ENCODE results near the gene GLB1L. TPM values are rescaled to one million over a fixed set of nuclear protein-coding genes. Genes with fewer than 3 reads are reported as not detected.
A peak's percentile ranks its signal among the peaks of the same experiment; 100 is the strongest.

The GLB1L gene
- total RNA-seq, 4 donors from 2014 or later: 2.5 to 9.8 (median 5.4) TPM

DNA sequence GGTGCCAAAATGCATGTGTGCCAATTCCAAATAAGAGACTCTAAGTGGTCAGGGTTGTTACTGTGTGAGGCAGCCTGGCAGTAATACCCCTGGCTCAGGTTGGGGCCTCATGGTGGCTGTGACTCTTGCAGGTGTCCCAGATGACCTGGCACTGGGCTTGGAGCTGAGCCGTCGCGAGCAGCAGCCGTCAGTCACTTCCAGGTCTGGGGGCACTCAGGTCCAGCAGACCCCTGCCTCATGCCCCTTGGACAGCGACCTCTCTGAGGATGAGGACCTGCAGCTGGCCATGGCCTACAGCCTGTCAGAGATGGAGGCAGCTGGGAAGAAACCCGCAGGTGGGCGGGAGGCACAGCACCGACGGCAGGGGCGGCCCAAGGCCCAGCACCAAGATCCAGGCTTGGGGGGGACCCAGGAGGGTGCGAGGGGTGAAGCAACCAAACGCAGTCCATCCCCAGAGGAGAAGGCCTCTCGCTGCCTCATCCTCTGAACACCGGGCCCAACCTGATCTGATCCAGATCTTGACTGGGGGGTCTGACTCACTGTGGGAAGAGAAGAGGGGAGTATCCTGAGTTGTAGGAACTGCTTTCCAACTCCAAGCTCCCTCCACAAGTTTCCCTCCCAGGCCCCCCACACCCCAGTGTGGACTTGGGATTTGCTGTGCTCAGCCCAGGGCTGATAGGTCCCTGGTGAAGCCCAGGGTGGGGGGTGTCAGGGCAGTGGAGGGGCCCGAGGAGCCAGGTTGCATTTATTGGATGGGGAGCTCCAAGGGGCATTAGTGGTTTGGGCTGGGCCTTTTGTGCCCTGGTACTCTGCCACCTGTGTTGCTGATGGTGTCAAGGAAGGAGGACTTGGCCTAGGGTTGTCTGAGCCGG is 39.5 kb upstream of the GLB1L start:
- TF ChIP-seq EP300 (IDR thresholded peaks at IDR 0.05): no peak
- TF ChIP-seq, protein P1, sequence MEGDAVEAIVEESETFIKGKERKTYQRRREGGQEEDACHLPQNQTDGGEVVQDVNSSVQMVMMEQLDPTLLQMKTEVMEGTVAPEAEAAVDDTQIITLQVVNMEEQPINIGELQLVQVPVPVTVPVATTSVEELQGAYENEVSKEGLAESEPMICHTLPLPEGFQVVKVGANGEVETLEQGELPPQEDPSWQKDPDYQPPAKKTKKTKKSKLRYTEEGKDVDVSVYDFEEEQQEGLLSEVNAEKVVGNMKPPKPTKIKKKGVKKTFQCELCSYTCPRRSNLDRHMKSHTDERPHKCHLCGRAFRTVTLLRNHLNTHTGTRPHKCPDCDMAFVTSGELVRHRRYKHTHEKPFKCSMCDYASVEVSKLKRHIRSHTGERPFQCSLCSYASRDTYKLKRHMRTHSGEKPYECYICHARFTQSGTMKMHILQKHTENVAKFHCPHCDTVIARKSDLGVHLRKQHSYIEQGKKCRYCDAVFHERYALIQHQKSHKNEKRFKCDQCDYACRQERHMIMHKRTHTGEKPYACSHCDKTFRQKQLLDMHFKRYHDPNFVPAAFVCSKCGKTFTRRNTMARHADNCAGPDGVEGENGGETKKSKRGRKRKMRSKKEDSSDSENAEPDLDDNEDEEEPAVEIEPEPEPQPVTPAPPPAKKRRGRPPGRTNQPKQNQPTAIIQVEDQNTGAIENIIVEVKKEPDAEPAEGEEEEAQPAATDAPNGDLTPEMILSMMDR (IDR thresholded peaks at IDR 0.05): no peak
- no peak for TF ChIP-seq POLR2A (IDR thresholded peaks at IDR 0.05)
- no peak for TF ChIP-seq POLR2AphosphoS5 (IDR thresholded peaks at IDR 0.05)
- H3K36me3 ChIP-seq: peaks cover 46% of the 10 kb centered on the region
- WGBS: 80% methylated on average over 12 of the region's 16 CpGs

DNA sequence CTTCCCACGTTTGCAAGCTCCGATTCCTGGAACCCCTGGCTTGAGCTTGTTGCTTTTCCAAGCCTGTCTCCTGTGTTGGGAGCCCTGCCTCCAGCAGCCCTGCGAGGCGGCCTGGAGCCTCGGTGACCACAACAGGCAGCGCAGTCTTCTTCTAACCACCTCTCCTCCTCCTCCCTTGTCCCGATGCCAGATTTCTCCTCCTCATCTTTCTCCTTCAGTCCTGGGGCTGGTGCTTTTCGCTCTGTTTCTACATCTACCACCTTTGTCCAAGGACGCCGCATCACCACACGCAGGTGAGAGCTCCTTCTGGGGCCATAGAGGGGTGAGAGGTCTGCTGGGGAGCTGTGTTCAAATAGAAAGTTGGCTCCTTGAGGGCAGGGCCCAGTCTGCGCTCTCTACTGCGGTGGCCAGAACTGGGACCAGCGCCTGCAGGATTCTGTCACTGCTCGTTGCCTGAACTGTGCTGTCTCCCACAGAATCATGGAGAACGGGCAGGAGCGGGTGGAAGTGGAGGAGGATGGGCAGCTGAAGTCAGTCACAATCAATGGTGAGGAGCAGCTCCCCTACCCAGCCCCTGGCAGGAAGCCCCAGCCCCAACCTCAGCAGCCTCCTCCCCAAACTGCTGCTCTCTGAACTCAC is 37.8 kb upstream of the GLB1L start:
- Histone ChIP-seq H3K4me1 (peaks cover 92% of the 10 kb centered on the region), H3K27me3 (no peaks in the 10 kb centered on the region), H3K27ac (no peak overlapping the region), H3K9me3 (no peaks in the 10 kb centered on the region), H3K36me3 (peaks cover 46% of the 10 kb centered on the region), H3K4me3 (no peak overlapping the region)
- TF ChIP-seq POLR2AphosphoS5 (IDR thresholded peaks at IDR 0.05): no peak
- TF ChIP-seq EP300 (IDR thresholded peaks at IDR 0.05): no peak
- no peak for TF ChIP-seq POLR2A (IDR thresholded peaks at IDR 0.05)
- TF ChIP-seq, protein P1 (IDR thresholded peaks at IDR 0.05): no peak
- WGBS: 85% methylated on average over 16 of the region's 17 CpGs
- peak in 1 of 2 donors; percentile 56 for DNase-seq (ENCODE audit: low spot score in 2 of 2)

More for the DNA sequence above, 39.5 kb upstream of the GLB1L start:
- H3K4me1 ChIP-seq: peaks cover 89% of the 10 kb centered on the region
- no peaks in the 10 kb centered on the region for H3K9me3 ChIP-seq
- no peaks in the 10 kb centered on the region for H3K27me3 ChIP-seq
- H3K27ac ChIP-seq: peak overlapping the region; percentile 56
- no peak overlapping the region for H3K4me3 ChIP-seq
- peak in 1 of 2 donors; percentile 60 for DNase-seq (ENCODE audit: low spot score in 2 of 2)

DNA sequence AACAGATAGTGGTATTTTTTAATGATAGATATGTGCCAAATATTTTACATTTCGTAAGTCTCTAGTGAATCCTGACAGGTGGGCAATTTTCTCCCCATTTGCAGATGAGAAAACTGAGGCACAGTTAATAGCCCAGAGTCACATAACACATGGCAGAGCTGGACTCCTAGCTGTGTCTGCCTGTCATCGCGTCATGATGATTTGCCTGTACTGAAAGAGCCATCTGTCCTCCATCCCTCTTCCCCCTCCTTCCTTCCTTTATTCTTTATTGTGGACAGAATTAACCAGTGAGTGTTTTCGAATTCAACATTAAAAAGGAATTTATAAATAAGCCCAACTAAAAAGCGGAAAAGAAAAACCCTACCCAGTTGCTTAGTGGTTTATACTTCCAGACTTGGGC is 37.1 kb upstream of the GLB1L start:
- H3K27ac ChIP-seq: no peak overlapping the region
- H3K36me3 ChIP-seq: peaks cover 46% of the 10 kb centered on the region
- 80% methylated on average over 5 of the region's 5 CpGs for WGBS
- peaks cover 92% of the 10 kb centered on the region for H3K4me1 ChIP-seq
- TF ChIP-seq, protein P1 (IDR thresholded peaks at IDR 0.05): no peak
- TF ChIP-seq EP300 (IDR thresholded peaks at IDR 0.05) (no peak), POLR2AphosphoS5 (IDR thresholded peaks at IDR 0.05) (no peak), POLR2A (IDR thresholded peaks at IDR 0.05) (no peak)
- no peaks in the 10 kb centered on the region for H3K9me3 ChIP-seq
- DNase-seq (ENCODE audit: low spot score in 2 of 2): no peak
- H3K4me3 ChIP-seq: no peak overlapping the region
- H3K27me3 ChIP-seq: no peaks in the 10 kb centered on the region

DNA sequence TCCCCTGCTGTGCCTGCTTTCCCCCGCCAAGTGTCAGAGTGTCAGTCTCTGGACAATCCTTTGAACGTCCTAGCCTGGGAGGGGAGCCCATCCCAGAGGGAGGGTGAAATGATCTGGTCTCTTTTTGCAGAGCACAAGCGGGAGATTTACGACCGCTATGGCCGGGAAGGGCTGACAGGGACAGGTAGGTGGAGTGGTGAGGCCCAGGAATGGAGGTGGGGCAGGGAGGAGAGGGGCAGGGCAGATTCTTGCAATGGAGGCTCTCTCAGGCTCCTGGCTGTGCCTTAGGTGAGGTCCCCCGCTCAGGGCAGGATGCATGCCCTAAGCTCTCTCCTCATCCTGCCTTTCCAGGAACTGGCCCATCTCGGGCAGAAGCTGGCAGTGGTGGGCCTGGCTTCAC is 36.3 kb upstream of the GLB1L start:
- no peak overlapping the region for H3K4me3 ChIP-seq
- H3K9me3 ChIP-seq: no peaks in the 10 kb centered on the region
- 67% methylated on average over 5 of the region's 8 CpGs for WGBS
- no peak overlapping the region for H3K27ac ChIP-seq
- DNase-seq (ENCODE audit: low spot score in 2 of 2): no peak
- peaks cover 86% of the 10 kb centered on the region for H3K4me1 ChIP-seq
- no peaks in the 10 kb centered on the region for H3K27me3 ChIP-seq
- TF ChIP-seq POLR2A (IDR thresholded peaks at IDR 0.05) (no peak), EP300 (IDR thresholded peaks at IDR 0.05) (no peak), POLR2AphosphoS5 (IDR thresholded peaks at IDR 0.05) (no peak)
- TF ChIP-seq, protein P1 (IDR thresholded peaks at IDR 0.05): no peak
- H3K36me3 ChIP-seq: peaks cover 46% of the 10 kb centered on the region

DNA sequence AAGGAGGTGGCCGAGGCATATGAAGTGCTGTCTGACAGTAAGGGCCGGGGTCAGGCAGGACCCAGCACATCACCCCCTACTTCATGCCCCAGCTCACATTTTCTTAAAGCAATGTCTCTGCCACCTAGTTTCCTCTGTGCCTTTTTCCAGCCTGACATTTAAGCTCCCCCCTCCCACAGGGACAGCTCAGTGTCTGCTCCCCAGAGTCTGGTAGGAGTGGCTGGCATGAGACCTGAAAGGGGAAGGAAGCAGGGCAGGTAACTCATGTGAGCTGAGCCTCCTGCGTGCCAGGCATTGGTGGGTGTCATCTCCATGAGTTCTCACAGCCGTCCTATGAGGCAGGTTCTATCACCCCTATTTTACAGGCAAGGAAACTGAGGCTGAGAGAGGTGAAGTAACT is 35.4 kb upstream of the GLB1L start:
- H3K36me3 ChIP-seq: peaks cover 46% of the 10 kb centered on the region
- 86% methylated on average over 4 of the region's 4 CpGs for WGBS
- TF ChIP-seq EP300 (IDR thresholded peaks at IDR 0.05): no peak
- TF ChIP-seq POLR2AphosphoS5 (IDR thresholded peaks at IDR 0.05): no peak
- TF ChIP-seq, protein P1 (IDR thresholded peaks at IDR 0.05): no peak
- no peak for TF ChIP-seq POLR2A (IDR thresholded peaks at IDR 0.05)
- H3K27me3 ChIP-seq: no peaks in the 10 kb centered on the region
- peak overlapping the region; percentile 99 for H3K27ac ChIP-seq
- no peak for DNase-seq (ENCODE audit: low spot score in 2 of 2)
- no peaks in the 10 kb centered on the region for H3K9me3 ChIP-seq
- H3K4me1 ChIP-seq: peaks cover 77% of the 10 kb centered on the region
- peak overlapping the region; percentile 93 for H3K4me3 ChIP-seq

Data from suprapubic skin (tissue), 4 donors.